ENCODE data around the gene C4orf50.
"Not testable (repeated sequence)": the region's sequence is repeated elsewhere in the genome, so short reads cannot be mapped to it uniquely, and the experiment has no call there.

Gene C4orf50

DNA sequence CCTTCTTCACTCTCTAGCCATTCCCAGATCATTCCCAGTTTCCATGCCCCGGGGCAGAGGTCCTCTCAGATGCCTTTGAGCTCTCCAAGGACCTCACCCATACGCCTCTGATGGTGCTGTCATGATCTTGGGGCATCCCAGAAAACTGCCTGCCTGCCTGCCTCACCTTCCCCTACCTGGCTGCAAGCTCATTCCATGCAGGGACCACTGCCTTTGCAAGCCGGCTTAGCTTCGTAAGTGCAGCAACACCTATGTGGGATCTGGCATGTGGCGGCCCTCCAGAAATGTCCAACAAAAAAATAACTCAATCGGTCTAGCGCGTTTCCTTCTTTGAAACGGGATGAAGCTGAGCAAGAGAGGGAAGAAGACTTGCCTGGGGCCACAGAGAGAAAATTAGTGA is 53.0 kb downstream of the C4orf50 start:
- no peak for DNase-seq

DNA sequence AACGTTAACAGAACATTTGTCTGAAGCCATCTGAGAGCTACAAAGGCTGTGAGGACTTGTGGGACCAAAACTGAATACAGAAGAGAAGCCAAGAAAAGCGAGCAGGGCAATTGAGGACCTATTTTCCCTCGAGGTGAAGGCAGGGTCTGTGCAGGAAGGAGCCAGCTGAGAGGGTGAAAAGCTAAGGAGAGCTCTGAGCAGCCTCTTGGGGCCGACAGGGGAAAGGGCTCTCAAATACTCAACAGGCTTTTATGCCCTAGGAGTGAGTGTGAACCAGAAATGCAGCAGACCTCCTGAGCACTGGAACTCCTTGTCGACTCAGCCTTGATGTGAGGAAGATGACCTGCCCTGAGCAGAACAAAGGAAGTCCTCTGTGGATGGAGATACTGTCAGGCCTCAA is 54.2 kb downstream of the C4orf50 start:
- no peak for DNase-seq

- DNase-seq, result no peak
These were observed 54.6 kb downstream of the C4orf50 start for GRCh38 chr4:5963611-5964010.

DNA sequence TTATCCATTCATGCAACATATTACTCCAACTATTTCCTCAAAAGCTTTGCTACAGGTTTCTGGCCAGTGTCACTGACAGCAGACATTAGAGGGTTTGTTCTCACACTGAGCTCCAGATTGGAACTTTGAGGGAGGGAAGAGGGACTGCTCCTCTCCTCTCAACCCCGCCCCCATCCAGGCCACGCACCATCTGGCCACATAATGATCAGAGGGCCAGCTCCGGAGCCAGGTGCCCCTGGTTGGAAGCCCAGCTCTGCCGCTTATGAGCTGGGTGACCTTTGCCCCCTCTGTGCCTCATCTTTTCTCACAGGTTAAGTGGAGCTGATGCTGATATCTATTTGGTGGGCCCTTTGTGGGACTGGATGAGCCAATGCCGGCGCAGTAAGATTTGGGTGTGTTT is 55.8 kb downstream of the C4orf50 start:
- DNase-seq, result no peak

DNA sequence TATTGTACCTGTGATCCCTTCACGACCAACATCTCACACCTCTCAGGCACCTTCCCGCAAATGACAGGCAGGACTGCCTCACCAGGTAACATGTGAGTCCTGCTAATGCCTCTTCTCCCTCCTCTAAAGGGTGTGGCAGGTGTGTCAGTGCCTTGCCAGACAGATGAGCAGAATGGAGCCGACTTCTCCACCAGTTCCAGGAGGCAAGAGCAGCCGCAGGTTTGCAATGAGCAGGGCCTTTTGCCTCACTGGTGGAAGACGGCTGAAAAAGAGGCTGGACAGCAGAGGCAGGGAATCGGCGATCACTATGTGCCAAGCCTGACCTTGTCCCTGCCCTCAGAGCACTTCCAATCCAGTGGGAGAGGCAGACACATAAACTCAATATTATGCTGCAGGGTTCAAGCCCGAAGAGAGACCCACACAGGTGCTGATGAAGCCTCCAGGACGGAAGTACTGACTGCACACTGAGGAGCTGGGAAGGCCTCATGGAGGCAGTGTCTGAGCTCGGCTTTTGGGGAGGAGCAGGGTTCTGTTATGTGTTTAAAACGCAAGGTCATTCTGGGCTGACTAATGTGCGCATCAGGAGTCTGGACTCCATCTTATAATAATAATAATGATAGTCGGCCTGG is 57.9 kb downstream of the C4orf50 start:
- DNase-seq, result no peak

DNA sequence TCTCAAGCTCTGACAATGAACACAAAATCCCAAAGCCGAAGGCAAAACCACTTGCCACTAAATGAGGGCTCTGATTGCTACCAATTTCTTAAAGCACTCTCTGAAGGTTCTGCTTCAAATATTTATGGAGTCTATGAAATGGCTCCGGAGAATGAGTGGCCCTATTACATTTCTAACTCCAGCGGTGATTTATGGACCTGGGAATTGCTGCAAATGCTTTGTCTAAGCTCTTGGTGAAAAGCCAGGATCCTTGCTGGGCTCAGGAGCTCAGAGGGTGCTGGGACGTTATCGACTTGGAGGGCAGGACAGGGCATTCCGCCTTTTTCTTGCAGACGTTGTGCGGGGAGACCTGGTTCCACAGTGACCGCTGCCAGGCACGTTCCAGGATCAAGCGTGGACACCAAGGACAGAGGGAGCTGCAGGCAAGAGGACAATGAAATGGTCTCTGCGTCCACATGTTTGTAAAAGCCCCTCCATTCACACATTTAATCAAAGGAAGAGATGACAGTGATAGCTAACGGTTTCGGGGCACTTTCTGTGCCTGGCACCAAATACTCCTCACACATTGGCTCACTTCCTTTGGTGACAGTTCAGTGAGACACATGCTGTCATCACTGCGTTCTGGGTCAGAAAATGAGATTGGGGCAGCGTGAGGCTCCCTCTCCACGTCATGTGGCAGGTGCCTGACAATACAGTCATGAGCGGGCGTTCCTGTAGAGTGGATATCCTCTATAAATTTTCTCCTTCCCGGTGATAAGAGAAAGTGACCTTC is 58.8 kb downstream of the C4orf50 start:
- no peak for DNase-seq

DNA sequence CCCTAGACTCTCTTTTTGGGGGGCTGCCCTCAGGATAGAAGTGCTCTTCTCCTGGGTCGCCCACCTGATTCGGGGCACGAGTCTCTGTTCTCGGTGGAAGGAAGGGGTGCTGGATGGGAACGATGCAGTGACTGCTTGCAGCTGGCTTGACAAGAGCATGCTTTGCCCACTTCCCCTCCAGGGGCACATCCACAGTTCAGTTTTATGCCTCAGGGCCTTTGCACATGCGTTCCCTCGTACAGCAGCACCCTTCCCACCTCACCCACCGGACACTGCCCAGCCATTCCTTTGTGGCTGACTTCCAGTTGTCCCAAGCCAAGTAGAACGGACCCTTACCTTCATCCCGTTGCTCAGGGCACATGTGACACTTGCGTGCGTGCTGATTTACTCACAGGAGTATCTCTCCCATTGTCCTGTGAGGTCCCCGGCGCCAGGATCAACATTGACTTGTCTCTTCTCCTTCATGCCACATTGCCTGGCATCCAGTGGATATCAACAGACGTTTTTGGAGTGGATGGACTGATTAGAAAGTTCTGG is 60.0 kb downstream of the C4orf50 start:
- DNase-seq, result no peak

DNA sequence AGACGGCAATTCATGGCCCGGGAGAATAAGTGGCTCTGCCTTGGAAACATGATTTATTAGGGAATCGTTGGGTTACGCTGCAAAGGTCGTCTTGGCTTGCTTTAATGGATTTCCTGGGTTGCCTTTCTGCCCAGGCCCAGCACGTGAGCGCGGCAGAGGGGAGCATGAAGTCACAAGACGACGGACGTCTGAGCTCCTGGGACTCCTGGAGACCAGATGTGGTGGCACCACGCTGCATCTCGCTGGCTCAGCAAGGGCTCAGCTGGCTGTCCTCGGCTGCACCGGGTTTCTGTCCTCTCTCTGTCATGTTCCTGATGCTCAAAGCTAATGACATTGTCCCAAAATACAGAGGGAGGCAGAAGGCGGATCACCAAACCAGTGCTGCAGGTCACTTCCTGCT is 61.2 kb downstream of the C4orf50 start:
- no peak for DNase-seq

- no peak for DNase-seq
These were observed 61.8 kb downstream of the C4orf50 start for GRCh38 chr4:5956285-5957021.

DNA sequence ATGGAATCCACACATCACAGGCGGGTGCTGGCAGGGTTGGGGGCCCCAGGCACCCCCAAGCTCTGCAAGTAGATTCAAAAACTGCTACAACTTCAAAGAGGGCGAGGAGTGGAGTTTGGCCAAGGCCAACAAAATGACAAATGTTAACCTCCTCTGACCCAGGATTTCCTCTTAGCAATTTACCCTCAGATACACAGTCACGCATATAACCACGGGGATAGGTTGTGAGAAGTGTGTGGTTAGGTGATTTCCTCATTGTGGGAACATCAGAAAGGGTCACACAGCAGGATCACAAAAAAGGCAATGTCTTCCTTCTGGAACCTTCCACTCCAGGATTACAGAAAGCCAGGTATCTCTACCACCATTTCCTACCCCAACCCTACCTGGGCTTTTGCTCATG is 62.4 kb downstream of the C4orf50 start:
- no peak for DNase-seq

DNA sequence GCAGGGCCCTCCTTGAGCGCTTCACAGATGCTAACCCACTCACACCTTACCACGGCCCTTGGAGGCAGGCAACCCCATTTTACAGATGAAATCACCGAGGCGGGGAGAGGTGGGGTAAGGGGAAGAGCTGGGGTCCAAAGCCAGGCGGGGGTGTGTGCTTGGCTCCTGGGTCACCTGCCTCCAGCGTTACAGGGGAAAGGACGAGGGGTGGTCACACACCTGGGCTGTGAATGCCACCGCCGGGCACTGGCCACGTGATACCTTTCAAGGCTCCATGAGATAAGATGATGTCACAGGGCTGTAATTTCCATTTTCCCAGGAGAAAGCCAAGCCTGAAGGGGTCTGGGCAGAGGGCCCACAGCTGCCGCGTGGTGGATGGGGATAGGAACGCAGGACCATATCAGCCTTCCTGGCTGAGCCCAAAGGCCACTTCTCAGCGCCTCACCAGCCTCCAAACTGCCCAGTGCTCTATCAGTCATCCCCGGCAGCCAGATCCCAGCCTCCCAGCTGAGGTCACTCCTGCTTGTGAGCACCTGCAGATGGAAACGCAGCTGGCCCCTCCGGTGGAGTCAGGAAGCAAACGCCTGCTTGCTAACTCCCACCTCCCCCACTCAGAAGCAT is 62.9 kb downstream of the C4orf50 start:
- no peak for DNase-seq

DNA sequence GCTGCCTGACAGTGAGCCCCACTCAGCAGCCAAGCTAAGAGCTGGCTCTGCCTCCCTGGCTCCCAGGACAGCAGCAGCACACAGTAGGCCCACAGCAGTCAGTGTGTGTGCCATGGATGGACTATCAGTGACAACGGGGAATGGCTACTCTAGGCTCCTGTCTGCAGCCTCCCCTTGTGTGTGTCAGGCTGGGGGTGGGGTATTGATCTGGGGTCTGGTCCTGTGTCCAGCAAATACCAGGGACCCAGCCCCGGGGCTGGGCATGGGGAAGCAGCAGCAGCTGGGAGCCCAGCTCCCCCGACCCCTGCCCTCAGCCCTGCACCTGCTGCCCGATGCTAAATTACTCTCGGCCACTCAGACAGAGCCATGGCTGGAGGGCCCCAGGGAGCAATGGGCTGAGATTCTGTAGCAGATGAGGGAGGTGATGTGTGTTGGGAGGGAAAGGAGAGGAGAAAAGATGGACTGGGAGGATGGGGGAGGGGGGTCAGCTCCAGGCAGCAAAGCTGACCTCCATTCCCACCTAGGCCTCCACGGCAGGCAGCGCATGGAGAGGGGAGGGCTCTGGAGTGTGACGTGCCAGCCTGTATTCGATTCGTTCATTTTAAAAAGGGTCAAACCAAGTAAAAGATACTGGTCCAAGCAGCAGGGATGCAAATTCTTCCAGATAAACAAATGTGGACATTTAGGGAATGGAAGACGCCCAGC is 64.0 kb downstream of the C4orf50 start:
- DNase-seq, result no peak

GRCh38 chr4:5952975-5953951 is 65.0 kb downstream of the C4orf50 start:
- no peak for DNase-seq

- no peak for DNase-seq
These were observed 65.8 kb downstream of the C4orf50 start for GRCh38 chr4:5952286-5952974.

- DNase-seq, result not testable (repeated sequence)
These were observed 71.6 kb downstream of the C4orf50 start for GRCh38 chr4:5946653-5947052.

DNA sequence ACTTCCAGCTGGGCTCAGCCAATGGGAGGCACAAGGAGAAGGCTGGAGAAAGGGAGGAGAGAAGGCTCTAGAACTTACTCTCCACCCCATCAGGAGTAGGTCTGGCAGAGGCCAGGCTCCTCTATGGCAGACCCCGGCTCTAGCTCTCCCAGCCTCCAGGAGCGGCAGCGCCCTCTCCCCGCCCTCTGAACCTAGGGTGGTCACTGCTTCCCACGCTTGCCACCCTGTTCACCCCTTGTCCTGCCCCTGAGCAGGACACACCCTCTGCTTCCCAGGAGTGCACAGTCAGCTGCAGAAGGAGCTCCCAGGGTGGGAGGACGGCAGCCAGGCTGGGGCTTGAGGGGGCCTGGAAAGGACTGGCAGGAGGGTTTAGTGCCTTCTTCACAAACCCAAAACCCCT is 72.3 kb downstream of the C4orf50 start:
- no peak for DNase-seq

DNA sequence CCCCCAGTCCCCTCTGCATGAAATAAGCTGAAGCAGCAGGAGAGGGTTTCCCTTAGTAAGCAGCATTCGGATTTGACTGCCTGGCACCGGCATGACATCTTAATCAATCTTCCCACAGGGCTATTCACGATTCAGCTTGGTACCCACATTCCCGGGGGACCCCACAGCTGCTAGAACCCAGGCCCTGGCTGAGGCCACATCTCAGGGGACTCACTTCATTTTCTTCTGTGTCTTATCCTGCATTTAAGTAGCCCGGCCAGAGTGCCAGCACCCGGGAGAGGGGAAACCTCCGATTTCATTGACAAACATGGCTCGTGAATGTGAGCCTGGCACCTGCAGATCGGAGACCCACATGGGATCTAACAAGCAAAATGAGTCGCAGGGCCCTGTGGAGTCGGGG is 73.1 kb downstream of the C4orf50 start:
- no peak for DNase-seq

DNA sequence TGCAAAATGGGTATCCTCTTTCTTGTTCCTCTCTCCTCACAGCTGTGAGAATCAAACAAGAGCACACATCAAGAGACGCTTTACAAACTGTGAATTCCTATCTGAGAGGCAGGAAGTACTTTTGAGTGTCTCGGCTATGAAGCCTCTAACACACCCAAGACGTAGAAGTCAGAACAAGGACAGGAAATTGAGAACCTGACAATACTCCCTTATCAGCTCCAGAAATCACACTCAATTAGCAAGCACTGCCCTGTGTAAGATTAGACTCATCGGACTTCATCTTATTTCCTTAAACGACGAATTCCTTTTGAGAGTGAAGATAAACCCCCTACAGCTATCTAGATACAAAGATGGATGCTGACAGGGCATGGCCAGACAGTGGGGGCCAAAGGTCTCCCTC is 74.7 kb downstream of the C4orf50 start:
- DNase-seq, result no peak

DNA sequence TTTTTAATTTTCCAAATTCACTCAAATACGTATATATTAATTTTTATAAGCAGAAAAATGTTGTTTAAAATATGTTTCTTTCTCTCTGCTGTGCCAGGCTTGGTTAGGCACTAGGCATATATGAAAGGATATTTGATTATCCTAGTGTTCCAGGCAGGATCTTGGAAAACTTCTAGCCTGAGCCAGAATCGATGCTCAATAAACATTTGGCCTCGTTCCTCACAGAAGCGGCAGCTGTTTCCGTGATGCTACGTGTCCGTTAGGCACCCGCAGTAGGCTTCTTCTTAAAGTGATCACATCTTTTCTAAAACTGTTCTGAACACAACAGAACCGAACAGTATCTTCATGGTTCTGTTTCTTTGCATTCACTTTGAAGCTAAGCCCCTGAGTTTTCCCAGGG is 75.3 kb downstream of the C4orf50 start:
- no peak for DNase-seq

DNA sequence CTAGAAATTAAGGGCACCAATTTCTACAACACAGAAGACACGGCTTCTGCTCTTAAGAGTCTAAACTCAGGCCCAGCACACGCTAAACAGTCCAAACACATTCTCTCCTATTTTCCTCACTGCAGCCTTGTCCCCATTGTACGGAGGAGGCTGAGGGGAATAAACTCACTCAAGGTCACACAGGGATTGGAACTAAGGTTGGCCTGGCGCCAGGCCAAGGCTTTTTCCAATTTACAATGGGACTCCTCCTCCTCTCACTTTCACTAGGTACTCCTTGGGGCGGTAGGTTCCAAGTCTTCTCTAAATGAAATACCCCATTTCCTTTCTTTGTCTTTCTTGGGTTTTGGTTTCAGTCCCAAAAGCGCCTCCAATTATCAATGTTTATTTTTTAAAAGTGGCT is 76.6 kb downstream of the C4orf50 start:
- DNase-seq, result no peak
